ENCODE measurements around the gene SUSD6.

The SUSD6 gene

DNA sequence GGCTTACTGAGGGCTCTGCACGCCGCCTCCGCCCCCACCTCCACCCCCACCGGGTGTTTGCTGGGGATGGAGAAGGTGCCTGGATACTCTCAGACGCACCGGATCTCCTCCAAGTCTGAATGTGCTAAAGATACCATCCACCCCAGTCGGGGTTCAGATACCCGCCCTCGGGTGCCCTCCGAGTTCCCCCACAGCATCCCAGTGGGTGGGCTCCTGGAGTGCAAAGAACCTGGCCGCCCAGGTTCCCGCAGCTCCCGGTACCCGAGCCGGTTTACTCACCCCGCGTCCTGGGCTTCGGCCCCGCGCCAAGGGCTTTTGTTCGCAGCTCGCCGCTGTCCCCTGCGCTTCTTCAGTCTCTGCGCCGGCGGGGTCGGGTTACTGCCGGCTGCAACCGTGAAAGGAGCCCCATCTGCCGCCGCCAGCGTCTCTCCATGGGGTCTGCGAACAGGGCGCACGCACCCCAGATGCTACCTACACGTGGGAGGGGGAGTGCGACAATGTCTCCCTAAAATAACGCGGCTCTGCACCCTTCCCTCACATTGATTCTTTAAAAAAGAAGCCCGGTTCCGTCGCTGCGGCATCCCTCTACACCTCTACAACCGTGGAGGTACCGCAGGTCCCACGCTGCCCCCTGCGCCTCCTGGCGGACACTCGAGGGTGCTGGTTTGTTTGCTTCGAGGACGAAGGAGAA lies 37.0 kb upstream of the SUSD6 start, which contains the start of gene CCDC177:
CCDC177 (minus strand) TSS at position 609 of the 691 bp plus-strand sequence. CDS start 1,249 bp downstream, outside the sequence.
- Histone ChIP-seq H3K4me1 (ENCODE audit: control insufficient read depth in 1 of 2, insufficient read depth in 2 of 2, low read length in 2 of 2) (peaks cover 0 to 37% of the 10 kb centered on the region in 2 donors), H3K27me3 (ENCODE audit: low read depth, low read length) (peaks cover 41% of the 10 kb centered on the region), H3K36me3 (ENCODE audit: control insufficient read depth in 1 of 2, insufficient read depth in 2 of 2, low read length in 2 of 2) (no peaks in the 10 kb centered on the region), H3K9me3 (ENCODE audit: control insufficient read depth in 1 of 2, low read length in 2 of 2) (no peaks in the 10 kb centered on the region), H3K27ac (ENCODE audit: low read length) (no peak within 1 kb of the TSS), H3K4me3 (ENCODE audit: low read depth in 1 of 2, low read length in 2 of 2) (peak within 1 kb of the TSS; percentile 26 to 73)

DNA sequence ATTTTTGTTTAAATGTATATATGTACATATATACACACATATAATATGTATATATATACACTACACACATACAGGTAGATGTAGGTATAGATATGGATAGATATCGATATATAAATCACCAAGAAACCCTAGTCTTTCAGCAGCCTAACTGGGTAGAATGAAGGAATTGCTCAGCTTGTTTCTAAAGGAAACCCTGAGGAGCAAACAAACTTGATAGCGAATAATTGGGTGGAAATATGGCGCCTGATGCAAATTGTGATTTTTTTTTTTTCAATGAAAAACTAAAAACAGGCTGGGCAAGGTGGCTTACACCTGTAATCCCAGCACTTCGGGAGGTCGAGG lies 36.5 kb upstream of the SUSD6 start:
- H3K27me3 ChIP-seq (ENCODE audit: low read depth, low read length) = peaks cover 39% of the 10 kb centered on the region
- H3K27ac ChIP-seq (ENCODE audit: low read length) = no peak overlapping the region
- peak overlapping the region in 1 of 2 donors; percentile 73 for H3K4me3 ChIP-seq (ENCODE audit: low read depth in 1 of 2, low read length in 2 of 2)
- H3K36me3 ChIP-seq (ENCODE audit: control insufficient read depth in 1 of 2, insufficient read depth in 2 of 2, low read length in 2 of 2) = no peaks in the 10 kb centered on the region
- peaks cover 0 to 37% of the 10 kb centered on the region in 2 donors for H3K4me1 ChIP-seq (ENCODE audit: control insufficient read depth in 1 of 2, insufficient read depth in 2 of 2, low read length in 2 of 2)
- H3K9me3 ChIP-seq (ENCODE audit: control insufficient read depth in 1 of 2, low read length in 2 of 2) = no peaks in the 10 kb centered on the region

DNA sequence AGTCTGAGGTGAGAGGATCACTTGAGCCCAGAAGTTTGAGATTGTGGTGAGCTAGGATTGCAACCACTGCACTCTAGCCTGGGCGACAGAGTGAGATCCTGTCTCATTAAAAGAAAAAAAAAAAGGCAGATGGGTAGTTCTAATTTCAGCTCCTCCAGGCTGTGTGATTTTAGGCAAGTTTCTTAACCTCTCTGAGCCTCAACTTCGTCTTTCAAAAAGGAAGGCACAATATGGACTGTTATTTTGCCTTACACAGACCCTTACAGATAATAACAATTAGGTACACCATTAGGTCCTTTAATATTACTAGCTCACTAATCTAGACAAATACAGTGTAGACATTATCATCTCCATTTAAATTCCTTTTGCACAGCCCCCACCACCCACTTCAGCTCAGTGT lies 31.9 kb upstream of the SUSD6 start:
- no peak overlapping the region for H3K27ac ChIP-seq (ENCODE audit: low read length)
- peaks cover 8% of the 10 kb centered on the region for H3K27me3 ChIP-seq (ENCODE audit: low read depth, low read length)
- no peak overlapping the region for H3K4me3 ChIP-seq (ENCODE audit: low read depth in 1 of 2, low read length in 2 of 2)
- H3K4me1 ChIP-seq (ENCODE audit: control insufficient read depth in 1 of 2, insufficient read depth in 2 of 2, low read length in 2 of 2) = peaks cover 0 to 5% of the 10 kb centered on the region in 2 donors
- H3K9me3 ChIP-seq (ENCODE audit: control insufficient read depth in 1 of 2, low read length in 2 of 2) = no peaks in the 10 kb centered on the region
- no peaks in the 10 kb centered on the region for H3K36me3 ChIP-seq (ENCODE audit: control insufficient read depth in 1 of 2, insufficient read depth in 2 of 2, low read length in 2 of 2)

DNA sequence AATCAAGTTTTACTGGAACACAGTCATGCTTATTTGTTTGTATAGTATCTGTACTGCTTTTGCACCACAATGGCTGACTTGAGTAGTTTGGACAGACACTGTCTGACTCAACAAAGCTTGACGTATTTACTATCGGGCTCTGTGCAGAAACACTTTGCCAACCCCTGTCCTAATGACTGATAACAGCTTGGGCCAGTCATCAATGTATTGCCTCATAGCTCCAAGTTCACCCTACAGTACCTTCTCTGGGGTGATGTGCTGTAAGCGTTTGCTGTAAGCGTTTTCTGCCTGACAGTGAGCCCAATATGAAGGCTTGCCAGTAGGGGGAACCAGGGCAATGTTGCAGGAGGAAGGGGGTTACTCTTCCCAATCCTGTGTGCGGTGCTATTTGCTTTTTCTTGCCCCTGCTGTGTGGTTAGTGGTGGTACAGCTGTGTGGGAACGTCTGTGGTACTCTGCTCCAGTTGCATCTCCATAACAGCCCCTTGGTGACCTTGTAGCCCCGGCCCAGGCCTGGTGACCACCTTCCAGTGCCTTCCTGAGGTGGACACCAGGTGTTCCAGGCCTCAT lies 31.3 kb upstream of the SUSD6 start:
- Histone ChIP-seq H3K4me1 (ENCODE audit: control insufficient read depth in 1 of 2, insufficient read depth in 2 of 2, low read length in 2 of 2) (no peaks in the 10 kb centered on the region), H3K4me3 (ENCODE audit: low read depth in 1 of 2, low read length in 2 of 2) (no peak overlapping the region), H3K27me3 (ENCODE audit: low read depth, low read length) (peaks cover 4% of the 10 kb centered on the region), H3K9me3 (ENCODE audit: control insufficient read depth in 1 of 2, low read length in 2 of 2) (no peaks in the 10 kb centered on the region), H3K36me3 (ENCODE audit: control insufficient read depth in 1 of 2, insufficient read depth in 2 of 2, low read length in 2 of 2) (no peaks in the 10 kb centered on the region), H3K27ac (ENCODE audit: low read length) (no peak overlapping the region)

DNA sequence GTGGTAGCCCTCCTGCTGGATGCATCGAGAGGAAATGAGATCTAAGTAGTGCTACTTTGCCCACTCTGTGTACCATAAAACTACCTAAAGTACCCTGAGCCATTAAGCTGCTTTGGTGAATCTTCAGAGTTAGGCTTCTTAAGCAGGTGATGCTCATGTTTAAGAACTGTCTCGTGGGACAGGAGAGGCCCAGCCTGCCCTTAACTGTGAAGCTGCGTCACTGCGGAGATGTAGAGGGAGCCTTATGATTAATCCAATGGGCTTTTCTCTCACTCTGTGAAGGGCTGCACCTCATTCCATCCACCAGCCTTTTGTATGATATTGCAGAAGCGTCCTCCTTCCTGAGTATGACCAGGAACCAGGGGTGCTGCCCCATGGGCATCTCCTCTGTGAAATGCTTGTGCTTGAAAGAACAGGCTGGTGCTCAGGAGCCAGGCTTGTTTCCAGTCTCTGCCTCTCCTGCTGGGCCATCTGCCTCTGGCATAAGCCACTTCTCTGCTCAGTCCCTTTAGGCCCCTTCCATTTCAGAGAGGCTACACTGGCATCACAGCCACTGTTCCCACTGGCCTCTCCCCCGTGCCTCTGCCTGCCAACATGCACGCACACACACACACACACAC lies 30.0 kb upstream of the SUSD6 start:
- no peak overlapping the region for H3K27ac ChIP-seq (ENCODE audit: low read length)
- H3K36me3 ChIP-seq (ENCODE audit: control insufficient read depth in 1 of 2, insufficient read depth in 2 of 2, low read length in 2 of 2) = no peaks in the 10 kb centered on the region
- H3K4me1 ChIP-seq (ENCODE audit: control insufficient read depth in 1 of 2, insufficient read depth in 2 of 2, low read length in 2 of 2) = no peaks in the 10 kb centered on the region
- no peaks in the 10 kb centered on the region for H3K27me3 ChIP-seq (ENCODE audit: low read depth, low read length)
- no peak overlapping the region for H3K4me3 ChIP-seq (ENCODE audit: low read depth in 1 of 2, low read length in 2 of 2)
- no peaks in the 10 kb centered on the region for H3K9me3 ChIP-seq (ENCODE audit: control insufficient read depth in 1 of 2, low read length in 2 of 2)

DNA sequence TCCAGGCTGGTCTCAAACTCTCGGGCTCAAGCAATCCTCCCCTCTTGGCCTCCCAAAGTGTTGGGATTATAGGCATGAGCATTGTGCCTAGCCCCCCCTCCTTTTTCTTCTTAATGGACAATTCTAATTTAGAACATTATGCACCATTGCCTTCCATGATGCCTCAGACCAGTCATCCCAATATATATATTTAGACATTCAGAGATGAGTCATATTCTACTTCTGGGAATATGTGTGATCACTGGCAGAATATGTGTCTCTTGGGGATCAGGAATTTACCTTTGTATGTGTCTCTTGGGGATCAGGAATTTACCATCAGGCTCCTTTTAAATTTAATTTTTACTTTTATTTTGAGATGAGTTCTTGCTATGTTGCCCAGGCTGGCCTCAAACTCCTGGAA lies 29.2 kb upstream of the SUSD6 start:
- no peaks in the 10 kb centered on the region for H3K27me3 ChIP-seq (ENCODE audit: low read depth, low read length)
- no peaks in the 10 kb centered on the region for H3K9me3 ChIP-seq (ENCODE audit: control insufficient read depth in 1 of 2, low read length in 2 of 2)
- no peak overlapping the region for H3K27ac ChIP-seq (ENCODE audit: low read length)
- H3K4me3 ChIP-seq (ENCODE audit: low read depth in 1 of 2, low read length in 2 of 2) = no peak overlapping the region
- no peaks in the 10 kb centered on the region for H3K4me1 ChIP-seq (ENCODE audit: control insufficient read depth in 1 of 2, insufficient read depth in 2 of 2, low read length in 2 of 2)
- no peaks in the 10 kb centered on the region for H3K36me3 ChIP-seq (ENCODE audit: control insufficient read depth in 1 of 2, insufficient read depth in 2 of 2, low read length in 2 of 2)

DNA sequence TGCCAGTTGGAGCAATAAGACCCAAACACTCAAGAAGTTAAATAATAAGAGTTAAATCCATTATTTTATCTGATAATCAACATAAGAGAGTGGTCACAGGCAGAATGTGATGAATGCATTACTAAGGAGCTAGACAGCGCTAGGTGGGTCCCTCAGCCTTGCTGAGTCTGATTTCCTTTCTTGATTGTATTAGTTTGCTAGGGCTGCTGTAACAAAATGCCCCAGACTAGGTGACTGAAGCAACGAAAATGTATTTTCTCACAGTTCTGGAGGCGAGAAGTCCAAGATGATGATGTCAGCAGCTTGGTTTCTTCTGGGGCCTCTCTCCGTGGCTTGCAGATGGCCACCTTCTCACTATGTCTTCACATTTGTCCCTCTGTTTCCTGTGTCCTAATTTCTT lies 28.6 kb upstream of the SUSD6 start:
- Histone ChIP-seq H3K4me1 (ENCODE audit: control insufficient read depth in 1 of 2, insufficient read depth in 2 of 2, low read length in 2 of 2) (no peaks in the 10 kb centered on the region), H3K36me3 (ENCODE audit: control insufficient read depth in 1 of 2, insufficient read depth in 2 of 2, low read length in 2 of 2) (no peaks in the 10 kb centered on the region), H3K27me3 (ENCODE audit: low read depth, low read length) (no peaks in the 10 kb centered on the region), H3K9me3 (ENCODE audit: control insufficient read depth in 1 of 2, low read length in 2 of 2) (no peaks in the 10 kb centered on the region), H3K4me3 (ENCODE audit: low read depth in 1 of 2, low read length in 2 of 2) (no peak overlapping the region), H3K27ac (ENCODE audit: low read length) (no peak overlapping the region)

DNA sequence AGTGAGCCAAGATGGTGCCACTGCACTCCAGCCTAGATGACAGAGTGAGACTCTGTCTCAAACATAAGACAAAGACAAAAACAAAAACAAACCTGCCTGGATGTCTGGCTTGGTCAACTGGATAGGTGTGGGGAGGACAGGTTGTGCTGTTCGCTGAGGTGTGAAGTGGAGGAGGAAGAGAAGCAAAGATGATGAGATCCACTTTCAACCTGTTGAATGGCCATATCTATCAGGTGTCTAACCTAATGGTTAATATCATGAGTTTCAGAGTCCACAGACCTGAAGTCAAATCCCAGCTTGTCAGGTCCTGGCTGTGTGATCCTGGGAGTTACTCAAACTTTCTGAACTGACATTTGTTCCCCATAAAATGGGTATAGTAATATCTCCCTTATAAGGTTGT lies 27.0 kb upstream of the SUSD6 start:
- no peaks in the 10 kb centered on the region for H3K4me1 ChIP-seq (ENCODE audit: control insufficient read depth in 1 of 2, insufficient read depth in 2 of 2, low read length in 2 of 2)
- H3K36me3 ChIP-seq (ENCODE audit: control insufficient read depth in 1 of 2, insufficient read depth in 2 of 2, low read length in 2 of 2) = no peaks in the 10 kb centered on the region
- no peaks in the 10 kb centered on the region for H3K27me3 ChIP-seq (ENCODE audit: low read depth, low read length)
- no peaks in the 10 kb centered on the region for H3K9me3 ChIP-seq (ENCODE audit: control insufficient read depth in 1 of 2, low read length in 2 of 2)
- H3K4me3 ChIP-seq (ENCODE audit: low read depth in 1 of 2, low read length in 2 of 2) = no peak overlapping the region
- H3K27ac ChIP-seq (ENCODE audit: low read length) = no peak overlapping the region

DNA sequence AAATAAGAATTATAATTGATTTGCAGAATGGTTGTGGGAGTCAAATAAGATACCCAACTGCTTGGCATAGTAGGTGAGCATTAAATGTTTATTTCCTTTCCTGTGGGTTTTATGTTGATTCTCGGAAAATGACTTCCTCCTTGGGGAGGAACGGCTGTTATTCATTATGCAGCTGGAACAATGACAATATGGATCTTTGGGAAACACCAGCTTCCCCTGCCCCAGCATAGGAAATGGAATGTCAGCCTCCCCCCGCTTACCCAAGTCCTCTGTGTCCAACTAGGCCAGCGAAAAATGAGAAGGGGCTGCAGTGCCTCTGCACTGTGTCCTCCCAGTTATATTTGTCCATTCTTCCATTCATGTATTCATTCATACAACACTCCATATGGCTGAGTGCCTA lies 25.0 kb upstream of the SUSD6 start:
- H3K36me3 ChIP-seq (ENCODE audit: control insufficient read depth in 1 of 2, insufficient read depth in 2 of 2, low read length in 2 of 2) = no peaks in the 10 kb centered on the region
- no peaks in the 10 kb centered on the region for H3K4me1 ChIP-seq (ENCODE audit: control insufficient read depth in 1 of 2, insufficient read depth in 2 of 2, low read length in 2 of 2)
- no peak overlapping the region for H3K4me3 ChIP-seq (ENCODE audit: low read depth in 1 of 2, low read length in 2 of 2)
- H3K9me3 ChIP-seq (ENCODE audit: control insufficient read depth in 1 of 2, low read length in 2 of 2) = no peaks in the 10 kb centered on the region
- no peaks in the 10 kb centered on the region for H3K27me3 ChIP-seq (ENCODE audit: low read depth, low read length)
- H3K27ac ChIP-seq (ENCODE audit: low read length) = no peak overlapping the region

DNA sequence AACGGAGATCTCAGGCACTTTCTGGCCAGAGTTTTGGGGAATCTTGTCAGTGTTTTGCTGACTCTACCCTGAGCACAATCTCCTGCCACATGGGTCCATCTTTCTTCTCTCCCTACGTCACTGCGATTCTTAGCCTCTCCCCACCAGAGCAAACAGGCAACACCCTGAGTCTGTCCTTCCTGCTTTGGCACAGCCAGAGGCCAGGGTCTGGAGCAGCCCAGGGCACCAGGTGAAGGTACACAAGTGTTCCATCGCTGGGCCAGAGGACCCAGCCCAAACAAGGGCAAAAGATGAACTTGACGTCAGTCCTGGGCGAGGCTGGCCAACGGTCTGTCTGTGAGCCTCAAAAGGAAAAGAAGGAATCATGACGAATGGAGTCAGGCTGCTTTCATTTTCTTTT lies 24.0 kb upstream of the SUSD6 start:
- Histone ChIP-seq H3K36me3 (ENCODE audit: control insufficient read depth in 1 of 2, insufficient read depth in 2 of 2, low read length in 2 of 2) (no peaks in the 10 kb centered on the region), H3K4me1 (ENCODE audit: control insufficient read depth in 1 of 2, insufficient read depth in 2 of 2, low read length in 2 of 2) (no peaks in the 10 kb centered on the region), H3K27me3 (ENCODE audit: low read depth, low read length) (no peaks in the 10 kb centered on the region), H3K4me3 (ENCODE audit: low read depth in 1 of 2, low read length in 2 of 2) (no peak overlapping the region), H3K27ac (ENCODE audit: low read length) (no peak overlapping the region), H3K9me3 (ENCODE audit: control insufficient read depth in 1 of 2, low read length in 2 of 2) (no peaks in the 10 kb centered on the region)

DNA sequence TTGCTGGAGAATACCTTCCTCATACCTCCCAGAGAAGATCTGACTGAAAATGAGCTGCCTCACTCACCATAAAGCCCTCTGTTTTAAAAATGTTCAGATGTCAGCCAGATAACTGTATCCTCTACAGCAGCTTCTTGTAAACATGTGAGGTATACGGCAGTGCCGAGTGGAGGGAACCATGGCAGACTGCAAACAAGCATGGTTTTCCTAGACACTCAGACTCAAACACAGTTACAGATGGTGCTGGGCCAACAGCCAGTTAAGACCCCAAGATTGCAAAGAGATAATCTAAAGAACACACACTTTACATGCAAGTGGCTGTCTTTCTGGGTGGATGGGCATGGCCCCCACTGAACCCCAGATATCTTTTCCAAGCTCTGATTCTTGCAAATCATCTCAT lies 20.1 kb upstream of the SUSD6 start:
- H3K4me1 ChIP-seq (ENCODE audit: control insufficient read depth in 1 of 2, insufficient read depth in 2 of 2, low read length in 2 of 2) = peaks cover 0 to 4% of the 10 kb centered on the region in 2 donors
- H3K4me3 ChIP-seq (ENCODE audit: low read depth in 1 of 2, low read length in 2 of 2) = no peak overlapping the region
- H3K27me3 ChIP-seq (ENCODE audit: low read depth, low read length) = no peaks in the 10 kb centered on the region
- no peaks in the 10 kb centered on the region for H3K9me3 ChIP-seq (ENCODE audit: control insufficient read depth in 1 of 2, low read length in 2 of 2)
- no peaks in the 10 kb centered on the region for H3K36me3 ChIP-seq (ENCODE audit: control insufficient read depth in 1 of 2, insufficient read depth in 2 of 2, low read length in 2 of 2)
- no peak overlapping the region for H3K27ac ChIP-seq (ENCODE audit: low read length)

Measured in muscle layer of duodenum (tissue), 2 donors.